IPS-18c (cell line): ENCODE results near the gene MGAT2.
"Not testable (repeated sequence)": the region's sequence is repeated elsewhere in the genome, so short reads cannot be mapped to it uniquely, and the experiment has no call there.

ENCODE experiments used
- H3K4me3 ChIP-seq: 2 replicates; pipeline ENCODE4 v1.7.0; 2013; ENCODE audit warnings: low read depth, mild to moderate bottlenecking, low read length, moderate library complexity; ENCODE audit not compliant: insufficient read depth
- H3K9me3 ChIP-seq: one replicate; pipeline ENCODE4 v1.6.1; 2013; ENCODE audit warnings: mild to moderate bottlenecking, low read length, moderate library complexity; ENCODE audit not compliant: control insufficient read depth, insufficient read depth

Gene MGAT2

GRCh38 chr14:49634547-49635334 is 14.1 kb downstream of the MGAT2 start, which contains the start of gene DNAAF2:
Gene DNAAF2 (minus strand): TSS chr14:49635244. CDS start chr14:49635149, 95 bp downstream.
- Histone ChIP-seq H3K4me3 (peak within 1 kb of the TSS; percentile 88), H3K9me3 (no peaks in the 10 kb centered on the region)

GRCh38 chr14:49636866-49637265 is 16.3 kb downstream of the MGAT2 start:
- H3K9me3 ChIP-seq: no peaks in the 10 kb centered on the region
- no peak overlapping the region for H3K4me3 ChIP-seq

- Histone ChIP-seq H3K4me3 (no peak overlapping the region), H3K9me3 (no peaks in the 10 kb centered on the region)
These were observed 17.0 kb downstream of the MGAT2 start for GRCh38 chr14:49637534-49638078.

- Histone ChIP-seq H3K4me3 (no peak overlapping the region), H3K9me3 (no peaks in the 10 kb centered on the region)
These were observed 20.2 kb downstream of the MGAT2 start for GRCh38 chr14:49640540-49641417.

- no peaks in the 10 kb centered on the region for H3K9me3 ChIP-seq
- no peak overlapping the region for H3K4me3 ChIP-seq
These were observed 21.1 kb downstream of the MGAT2 start for GRCh38 chr14:49641697-49642129.

GRCh38 chr14:49642163-49642562 is 21.6 kb downstream of the MGAT2 start:
- Histone ChIP-seq H3K4me3 (no peak overlapping the region), H3K9me3 (no peaks in the 10 kb centered on the region)

- Histone ChIP-seq H3K9me3 (no peaks in the 10 kb centered on the region), H3K4me3 (no peak overlapping the region)
These were observed 32.9 kb downstream of the MGAT2 start for GRCh38 chr14:49653508-49653907.

GRCh38 chr14:49654511-49654910 is 33.9 kb downstream of the MGAT2 start:
- no peaks in the 10 kb centered on the region for H3K9me3 ChIP-seq
- H3K4me3 ChIP-seq: no peak overlapping the region

- H3K9me3 ChIP-seq, H3K4me3 ChIP-seq: not testable (repeated sequence)
These were observed 36.9 kb downstream of the MGAT2 start for GRCh38 chr14:49657500-49657899.

GRCh38 chr14:49659526-49660455 is 39.2 kb downstream of the MGAT2 start:
- H3K9me3 ChIP-seq: no peaks in the 10 kb centered on the region
- H3K4me3 ChIP-seq: no peak overlapping the region

GRCh38 chr14:49670475-49670874 is 49.9 kb downstream of the MGAT2 start:
- no peaks in the 10 kb centered on the region for H3K9me3 ChIP-seq

More at GRCh38 chr14:49670475-49670874, 49.9 kb downstream of the MGAT2 start:
- H3K4me3 ChIP-seq: no peak overlapping the region
